Brain microvascular endothelial cell (primary cell): ENCODE results near the gene ZNF335.

Experiments used
- DNase-seq: peaks from one replicate; pipeline ENCODE4 v3.0.0-alpha.2; 2020
- H3K27ac ChIP-seq: fragments of 250-450 bp; sonication (Bioruptor Pico); 2 replicates; pipeline ENCODE4 v1.5.1; 2020; ENCODE audit warnings: mild to moderate bottlenecking, moderate library complexity
- H3K27me3 ChIP-seq: fragments of 250-450 bp; sonication (Bioruptor Pico); replicated peaks from 2 replicates; pipeline ENCODE4 v1.5.1; 2020; ENCODE audit warnings: mild to moderate bottlenecking
- H3K36me3 ChIP-seq: fragments of 250-450 bp; sonication (Bioruptor Pico); replicated peaks from 2 replicates; pipeline ENCODE4 v1.5.1; 2020; ENCODE audit warnings: mild to moderate bottlenecking
- H3K4me3 ChIP-seq: 2 replicates; pipeline ENCODE4 v1.5.1; 2011; ENCODE audit warnings: low read depth, mild to moderate bottlenecking, control low read depth, low read length, moderate library complexity
- CTCF ChIP-seq: IDR thresholded peaks from 2 replicates; pipeline ENCODE4 v1.5.1; 2011; ENCODE audit warnings: low read depth, mild to moderate bottlenecking, moderate library complexity, low read length, control low read depth, inconsistent platforms; ENCODE audit errors: missing control alignments
- in situ Hi-C: cut with HindIII; loops from 2 replicates; pipeline ENCODE4 v1.10.0; 2017; ENCODE audit warnings: low sequenced_read_pairs, low pct_ligation_motif_present

Gene ZNF335

DNA sequence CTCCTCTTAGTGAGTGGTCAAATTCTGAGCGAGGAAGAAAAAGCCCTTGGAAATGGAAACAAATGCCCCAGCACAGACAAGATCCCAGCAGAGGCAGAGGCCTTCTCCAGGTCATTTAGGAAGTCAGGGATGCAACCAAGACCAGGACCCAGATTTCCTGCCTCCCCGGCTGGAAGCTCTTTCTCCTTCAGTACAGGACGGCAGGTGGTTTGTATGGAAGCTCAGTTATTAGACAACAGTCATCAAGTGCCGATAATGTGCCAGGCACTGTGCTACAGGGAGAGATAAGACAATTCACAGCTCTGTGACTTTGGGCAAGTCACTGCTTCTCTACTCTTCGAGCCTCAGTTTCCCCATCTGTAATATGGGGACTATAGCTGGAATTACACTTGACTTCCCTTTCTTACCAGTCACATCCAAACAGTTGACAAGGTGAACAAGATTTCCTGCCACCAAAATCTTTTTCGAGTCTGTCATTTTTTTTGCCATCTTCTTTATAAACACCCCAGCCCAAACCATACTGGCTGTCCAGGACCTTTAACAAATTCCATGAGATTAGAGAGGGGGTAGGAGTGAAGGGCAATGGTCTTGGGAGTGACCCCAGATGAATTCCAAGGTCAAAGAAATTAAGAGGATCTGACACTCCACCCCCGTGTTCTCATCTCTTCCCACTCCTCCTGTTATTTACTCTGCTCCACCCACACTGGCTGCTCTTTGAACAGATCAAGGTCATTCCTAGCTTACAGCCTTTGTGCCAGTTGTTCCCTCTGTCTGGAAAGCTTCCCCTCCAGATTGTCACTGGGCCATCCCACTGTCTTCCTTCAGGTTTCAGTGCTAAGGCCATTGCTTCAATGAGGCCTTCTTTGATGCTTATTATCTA lies 42.8 kb upstream of the ZNF335 start:
- in situ Hi-C loops = no loop called here
- Histone ChIP-seq H3K27ac (no peak overlapping the region), H3K27me3 (peaks cover 28% of the 10 kb centered on the region), H3K4me3 (no peak overlapping the region), H3K36me3 (no peaks in the 10 kb centered on the region)
- no peak for DNase-seq
- TF ChIP-seq CTCF = no peak

DNA sequence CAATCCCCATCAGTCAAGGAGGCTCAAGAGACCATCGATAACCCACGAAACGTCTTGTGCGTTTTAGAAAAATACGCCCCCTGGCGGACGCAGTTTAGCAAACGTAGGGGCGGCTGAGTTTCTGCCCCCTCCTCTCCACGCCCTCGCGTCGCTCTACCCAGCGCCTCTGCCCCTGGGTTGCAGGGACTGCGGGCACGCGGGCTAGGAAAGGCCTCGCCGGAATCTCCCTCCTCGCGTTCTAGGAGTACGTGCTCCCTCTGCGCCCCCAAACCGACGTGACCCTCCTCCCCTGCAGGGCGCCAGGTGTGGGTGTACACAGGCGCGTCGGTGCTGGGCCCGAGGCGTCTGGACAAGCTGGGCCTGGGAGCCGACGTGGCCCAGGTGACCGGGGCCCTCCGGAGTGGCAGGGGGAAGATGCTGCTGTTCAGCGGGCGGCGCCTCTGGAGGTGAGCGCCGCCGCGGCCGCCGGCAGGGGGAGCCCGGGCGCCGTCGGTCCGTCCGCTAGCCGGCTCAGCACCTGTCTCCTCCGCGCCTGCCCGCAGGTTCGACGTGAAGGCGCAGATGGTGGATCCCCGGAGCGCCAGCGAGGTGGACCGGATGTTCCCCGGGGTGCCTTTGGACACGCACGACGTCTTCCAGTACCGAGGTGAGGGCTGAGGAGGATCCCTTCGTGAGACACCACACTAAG lies 42.0 kb upstream of the ZNF335 start:
- no peaks in the 10 kb centered on the region for H3K36me3 ChIP-seq
- no peak overlapping the region for H3K27ac ChIP-seq
- DNase-seq = no peak
- peaks cover 35% of the 10 kb centered on the region for H3K27me3 ChIP-seq
- peak; percentile 78 for TF ChIP-seq CTCF
- no peak overlapping the region for H3K4me3 ChIP-seq
- in situ Hi-C loops = no loop called here

DNA sequence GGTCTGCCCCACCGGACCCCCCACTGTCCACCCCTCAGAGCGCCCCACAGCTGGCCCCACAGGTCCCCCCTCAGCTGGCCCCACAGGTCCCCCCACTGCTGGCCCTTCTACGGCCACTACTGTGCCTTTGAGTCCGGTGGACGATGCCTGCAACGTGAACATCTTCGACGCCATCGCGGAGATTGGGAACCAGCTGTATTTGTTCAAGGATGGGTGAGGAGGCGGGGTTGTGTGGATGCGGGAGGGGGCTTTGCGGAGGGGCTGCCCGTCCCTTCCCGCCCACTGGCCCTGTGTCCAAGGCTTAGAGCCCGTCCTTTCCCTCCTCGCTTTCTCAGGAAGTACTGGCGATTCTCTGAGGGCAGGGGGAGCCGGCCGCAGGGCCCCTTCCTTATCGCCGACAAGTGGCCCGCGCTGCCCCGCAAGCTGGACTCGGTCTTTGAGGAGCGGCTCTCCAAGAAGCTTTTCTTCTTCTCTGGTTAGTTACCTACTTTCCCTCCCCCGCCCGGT lies 41.4 kb upstream of the ZNF335 start:
- DNase-seq = no peak
- Histone ChIP-seq H3K36me3 (no peaks in the 10 kb centered on the region), H3K4me3 (no peak overlapping the region), H3K27ac (no peak overlapping the region), H3K27me3 (peaks cover 35% of the 10 kb centered on the region)
- no peak for TF ChIP-seq CTCF
- in situ Hi-C loops = no loop called here

DNA sequence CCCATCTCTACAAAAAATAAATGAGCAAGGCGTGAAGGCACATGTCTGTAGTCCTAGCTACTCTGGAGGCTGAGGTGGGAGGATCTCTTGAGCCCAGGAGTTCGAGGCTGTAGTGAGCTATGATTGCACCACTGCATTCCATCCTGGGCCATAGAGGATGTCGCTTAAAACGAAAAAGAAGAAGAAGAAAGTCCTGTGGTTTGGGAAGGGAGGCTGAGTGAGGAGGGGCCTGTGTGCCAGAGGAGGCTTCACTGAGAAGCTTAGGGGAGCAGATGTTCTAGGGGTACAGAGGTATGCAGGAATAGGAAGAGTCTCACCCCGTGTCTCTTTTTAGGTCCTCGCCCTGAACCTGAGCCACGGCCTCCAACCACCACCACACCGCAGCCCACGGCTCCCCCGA lies 40.9 kb upstream of the ZNF335 start:
- Histone ChIP-seq H3K36me3 (no peaks in the 10 kb centered on the region), H3K27me3 (peaks cover 35% of the 10 kb centered on the region), H3K4me3 (no peak overlapping the region), H3K27ac (no peak overlapping the region)
- in situ Hi-C loops = no loop called here
- no peak for TF ChIP-seq CTCF
- DNase-seq = no peak

GRCh38 chr20:46011631-46012482 lies 39.9 kb upstream of the ZNF335 start:
- peak; percentile 50 for TF ChIP-seq CTCF
- Histone ChIP-seq H3K36me3 (no peaks in the 10 kb centered on the region), H3K27ac (no peak overlapping the region), H3K4me3 (no peak overlapping the region), H3K27me3 (peaks cover 35% of the 10 kb centered on the region)
- in situ Hi-C loops = no loop called here
- DNase-seq = no peak
